ENCODE measurements around the gene CNNM2.
"Not testable (repeated sequence)": the region's sequence is repeated elsewhere in the genome, so short reads cannot be mapped to it uniquely, and the experiment has no call there.

CNNM2 gene

DNA sequence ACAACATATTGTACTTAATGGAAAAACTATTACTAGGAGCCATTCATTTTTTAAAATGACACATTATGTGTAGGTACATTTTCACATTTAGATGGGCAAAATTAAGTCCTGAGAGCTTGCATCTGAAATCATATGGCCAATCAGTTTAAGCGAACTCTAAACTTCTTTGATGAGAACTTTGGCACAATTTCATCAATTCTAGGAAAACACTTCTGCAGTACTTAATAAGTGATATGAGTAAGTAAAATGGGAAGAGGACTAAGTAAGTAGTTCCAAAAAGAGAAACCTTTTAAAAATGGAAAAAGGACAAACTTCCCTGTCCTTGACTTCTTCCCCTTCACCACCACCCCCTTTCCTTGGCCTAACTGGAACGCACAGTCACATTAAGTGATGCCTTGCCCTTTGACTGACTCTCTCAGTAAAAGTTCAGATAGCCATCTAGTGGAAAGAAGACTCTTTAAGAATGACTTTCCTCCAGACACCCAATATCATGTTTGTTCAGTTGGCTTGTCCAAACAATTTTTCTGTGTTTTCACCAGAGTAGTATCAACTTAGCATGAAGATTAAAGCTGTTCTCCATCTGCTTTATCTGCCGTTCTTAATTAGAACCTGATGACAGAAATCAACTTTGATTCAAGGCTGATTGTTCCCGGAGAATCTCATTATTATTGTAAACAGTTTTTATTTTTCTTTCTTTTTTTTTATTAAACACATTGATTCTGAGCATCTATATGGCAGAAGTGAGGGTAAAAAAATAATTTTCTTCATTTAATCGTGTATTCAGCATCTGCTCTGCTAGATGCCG lies 45.1 kb downstream of the CNNM2 start:
- in situ Hi-C loops (cut with HindIII; ENCODE audit: low pct_ligation_motif_present, low pct_unique_long_range_greater_than_20kb, low sequenced_read_pairs): no loop called here
- no peak for DNase-seq

DNA sequence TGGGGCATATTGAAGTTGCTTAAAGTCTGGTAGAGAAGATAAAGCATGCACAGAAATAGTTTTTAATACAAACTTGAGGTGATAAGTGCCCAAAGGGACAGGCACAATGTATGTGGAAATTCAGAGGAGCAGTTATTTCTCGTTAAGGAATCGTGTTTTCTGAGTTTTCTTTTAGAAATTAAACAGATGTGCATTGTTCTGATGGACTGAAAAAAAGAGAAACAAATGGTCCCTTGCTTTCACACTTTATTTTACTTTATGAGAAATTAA lies 45.6 kb downstream of the CNNM2 start:
- in situ Hi-C loops (cut with HindIII; ENCODE audit: low pct_ligation_motif_present, low pct_unique_long_range_greater_than_20kb, low sequenced_read_pairs): no loop called here
- DNase-seq: no peak

DNA sequence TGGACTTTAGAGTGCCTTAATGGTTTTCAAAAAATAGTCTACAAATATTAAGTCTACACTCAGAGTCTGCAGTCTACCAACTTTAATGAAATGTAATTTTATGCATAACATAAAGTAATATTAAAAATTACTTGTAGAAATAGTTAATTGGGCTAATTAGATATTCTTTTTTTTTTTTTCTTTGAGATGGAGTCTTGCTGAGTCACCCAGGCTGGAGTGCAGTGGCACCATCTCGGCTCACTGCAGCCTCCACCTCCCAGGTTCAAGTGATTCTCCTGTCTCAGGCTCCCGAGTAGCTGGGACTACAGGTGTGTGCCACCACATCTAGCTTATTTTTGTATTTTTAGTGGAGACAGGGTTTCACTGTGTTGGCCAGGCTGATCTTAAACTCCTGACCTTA lies 46.0 kb downstream of the CNNM2 start:
- DNase-seq; in situ Hi-C loops (cut with HindIII; ENCODE audit: low pct_ligation_motif_present, low pct_unique_long_range_greater_than_20kb, low sequenced_read_pairs): not testable (repeated sequence)

DNA sequence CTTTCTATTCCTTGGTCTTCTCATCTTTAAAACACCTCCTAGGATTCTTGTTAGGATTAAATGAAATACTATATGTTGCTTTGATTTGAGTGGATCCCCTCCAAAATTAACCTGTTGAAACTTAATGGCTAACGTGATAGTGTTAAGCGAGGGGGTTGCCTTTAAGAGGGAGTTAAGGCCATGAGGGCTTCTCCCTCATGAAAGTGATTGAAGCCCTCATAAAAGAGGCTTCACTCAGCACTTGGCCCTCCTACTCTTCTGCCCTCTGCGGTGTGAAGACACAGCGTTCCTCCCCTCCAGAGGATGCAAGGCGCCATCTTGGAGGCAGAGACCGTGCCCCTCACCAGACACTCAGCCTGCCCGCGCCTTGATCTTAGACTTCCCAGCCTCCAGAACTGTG lies 46.6 kb downstream of the CNNM2 start:
- in situ Hi-C loops (cut with HindIII; ENCODE audit: low pct_ligation_motif_present, low pct_unique_long_range_greater_than_20kb, low sequenced_read_pairs): no loop called here
- no peak for DNase-seq

- in situ Hi-C loops (cut with HindIII; ENCODE audit: low pct_ligation_motif_present, low pct_unique_long_range_greater_than_20kb, low sequenced_read_pairs): no loop called here
- no peak for DNase-seq
These were observed 47.3 kb downstream of the CNNM2 start for GRCh38 chr10:102965311-102965851.

- no peak for DNase-seq
- in situ Hi-C loops (cut with HindIII; ENCODE audit: low pct_ligation_motif_present, low pct_unique_long_range_greater_than_20kb, low sequenced_read_pairs): no loop called here
These were observed 49.0 kb downstream of the CNNM2 start for GRCh38 chr10:102967123-102967522.

DNA sequence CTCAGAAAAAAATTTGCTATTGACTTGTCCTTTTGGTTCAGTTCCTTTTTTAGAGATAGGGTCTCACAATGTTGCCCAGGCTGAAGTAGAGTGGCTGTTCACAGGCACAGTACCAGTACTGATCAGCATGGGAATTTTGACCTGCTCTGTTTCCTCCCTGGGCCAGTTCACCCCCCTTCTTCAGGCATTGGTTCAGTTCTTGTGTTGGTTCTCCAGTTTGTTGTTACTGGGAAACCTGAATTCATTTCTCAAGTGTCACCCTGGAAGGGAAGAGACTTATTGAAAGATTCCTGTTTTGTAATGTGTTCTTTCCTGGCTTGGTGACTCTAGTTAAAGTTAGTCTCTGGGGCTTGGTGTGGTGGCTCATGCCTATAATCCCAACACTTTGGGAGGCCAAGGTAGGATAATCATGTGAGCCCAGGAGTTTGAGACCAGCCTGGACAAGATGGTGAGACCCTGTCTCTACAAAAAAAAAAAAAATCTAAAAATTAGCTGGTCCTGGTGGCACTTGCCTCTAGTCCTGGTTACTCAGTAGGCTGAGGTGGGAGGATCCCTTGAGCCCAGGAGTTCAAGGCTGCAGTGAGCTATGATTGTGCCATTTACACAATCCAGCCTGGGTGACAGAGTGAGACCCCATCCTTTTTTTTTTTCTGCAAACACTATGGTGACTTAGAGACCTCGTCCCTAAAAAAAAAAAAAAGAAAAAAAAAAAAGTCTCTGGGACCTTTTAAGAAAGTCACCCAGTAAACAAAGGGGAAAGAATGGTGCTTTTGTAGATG lies 52.7 kb downstream of the CNNM2 start:
- no peak for DNase-seq
- in situ Hi-C loops (cut with HindIII; ENCODE audit: low pct_ligation_motif_present, low pct_unique_long_range_greater_than_20kb, low sequenced_read_pairs): no loop called here

DNA sequence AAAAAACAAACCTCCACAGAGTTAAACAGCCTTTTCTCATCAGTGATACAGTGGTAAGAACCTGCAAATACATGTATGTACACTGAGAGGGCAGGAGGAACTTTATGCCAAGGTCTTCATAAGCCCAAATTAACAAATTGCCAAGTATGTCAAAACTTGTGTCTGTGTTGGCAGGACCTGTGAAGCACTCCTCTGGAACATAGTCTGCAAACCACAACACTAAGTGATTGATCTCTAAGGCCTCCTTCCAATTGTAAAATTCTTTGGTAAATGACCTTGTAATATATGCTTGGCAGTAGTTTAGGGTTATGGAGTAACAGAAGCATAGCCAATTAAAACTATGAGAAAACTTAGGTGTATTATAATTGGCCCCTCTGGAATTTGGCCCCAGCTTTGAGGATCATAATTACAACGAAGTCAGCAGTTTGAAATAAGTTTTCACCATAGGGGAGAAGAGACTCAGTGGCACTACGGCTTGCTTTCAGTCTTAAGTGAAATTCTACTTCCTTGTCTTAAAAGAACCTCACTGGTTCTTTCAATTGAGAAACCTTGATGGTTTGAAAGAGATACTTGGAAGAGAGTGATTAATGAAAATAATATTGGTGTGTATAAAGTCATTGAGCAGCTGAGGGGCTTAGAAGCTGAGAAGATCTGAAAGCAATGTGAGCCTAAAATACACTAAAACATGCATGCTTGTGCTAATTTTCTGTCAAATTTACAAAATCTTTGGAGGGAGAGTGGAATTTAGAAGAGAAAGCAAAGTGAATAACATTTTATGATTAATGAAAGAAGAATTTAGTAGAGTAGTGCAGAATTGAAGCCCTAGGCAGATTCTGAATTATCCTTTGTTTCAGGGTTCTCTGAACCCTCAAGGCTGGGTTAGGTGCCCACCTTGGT lies 57.6 kb downstream of the CNNM2 start:
- in situ Hi-C loops (cut with HindIII; ENCODE audit: low pct_ligation_motif_present, low pct_unique_long_range_greater_than_20kb, low sequenced_read_pairs): no loop called here
- DNase-seq: no peak

DNA sequence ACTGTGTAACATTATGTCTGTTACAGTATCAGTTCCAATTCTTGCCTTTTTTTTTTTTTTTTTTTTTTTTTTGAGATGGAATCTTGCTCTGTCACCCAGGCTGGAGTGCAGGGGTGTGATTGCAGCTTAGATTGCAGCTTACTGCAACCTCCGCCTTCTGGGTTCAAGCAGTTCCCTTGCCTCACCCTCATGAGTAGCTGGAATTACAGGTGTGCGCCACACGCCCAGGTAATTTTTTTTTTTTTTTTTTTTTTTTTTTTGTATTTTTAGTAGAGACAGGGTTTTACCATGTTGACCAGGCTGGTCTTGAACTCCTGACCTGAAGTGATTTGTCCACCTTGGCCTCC lies 58.3 kb downstream of the CNNM2 start:
- in situ Hi-C loops (cut with HindIII; ENCODE audit: low pct_ligation_motif_present, low pct_unique_long_range_greater_than_20kb, low sequenced_read_pairs); DNase-seq: not testable (repeated sequence)

- in situ Hi-C loops (cut with HindIII; ENCODE audit: low pct_ligation_motif_present, low pct_unique_long_range_greater_than_20kb, low sequenced_read_pairs): no loop called here
These were observed 64.2 kb downstream of the CNNM2 start for GRCh38 chr10:102982296-102982695.

GRCh38 chr10:102984086-102984485 lies 66.0 kb downstream of the CNNM2 start:
- in situ Hi-C loops (cut with HindIII; ENCODE audit: low pct_ligation_motif_present, low pct_unique_long_range_greater_than_20kb, low sequenced_read_pairs): no loop called here

More at GRCh38 chr10:102982296-102982695, 64.2 kb downstream of the CNNM2 start:
- DNase-seq: no peak

DNA sequence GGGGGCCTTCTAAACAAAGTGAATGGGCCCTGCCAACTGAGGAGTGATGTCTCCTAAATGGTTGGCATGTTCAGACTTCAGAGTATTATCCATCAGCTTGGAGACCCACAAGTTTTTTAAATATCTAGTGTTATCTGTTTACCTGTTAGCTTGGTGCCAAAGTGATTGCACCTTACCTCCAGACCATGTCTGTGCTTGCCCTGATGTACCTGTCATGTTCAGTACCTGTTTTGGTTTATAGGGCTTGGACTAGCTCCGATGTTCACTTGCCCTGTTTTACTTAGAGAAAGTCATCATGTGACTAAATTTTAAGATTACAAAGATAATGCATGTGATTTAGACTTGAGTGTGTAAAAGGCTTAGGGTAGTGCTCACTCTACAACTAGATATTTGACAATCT lies 67.7 kb downstream of the CNNM2 start:
- no peak for DNase-seq
- in situ Hi-C loops (cut with HindIII; ENCODE audit: low pct_ligation_motif_present, low pct_unique_long_range_greater_than_20kb, low sequenced_read_pairs): no loop called here

More at GRCh38 chr10:102984086-102984485, 66.0 kb downstream of the CNNM2 start:
- no peak for DNase-seq

- no peak for DNase-seq
- in situ Hi-C loops (cut with HindIII; ENCODE audit: low pct_ligation_motif_present, low pct_unique_long_range_greater_than_20kb, low sequenced_read_pairs): no loop called here
These were observed 70.6 kb downstream of the CNNM2 start for GRCh38 chr10:102988404-102989314.

DNA sequence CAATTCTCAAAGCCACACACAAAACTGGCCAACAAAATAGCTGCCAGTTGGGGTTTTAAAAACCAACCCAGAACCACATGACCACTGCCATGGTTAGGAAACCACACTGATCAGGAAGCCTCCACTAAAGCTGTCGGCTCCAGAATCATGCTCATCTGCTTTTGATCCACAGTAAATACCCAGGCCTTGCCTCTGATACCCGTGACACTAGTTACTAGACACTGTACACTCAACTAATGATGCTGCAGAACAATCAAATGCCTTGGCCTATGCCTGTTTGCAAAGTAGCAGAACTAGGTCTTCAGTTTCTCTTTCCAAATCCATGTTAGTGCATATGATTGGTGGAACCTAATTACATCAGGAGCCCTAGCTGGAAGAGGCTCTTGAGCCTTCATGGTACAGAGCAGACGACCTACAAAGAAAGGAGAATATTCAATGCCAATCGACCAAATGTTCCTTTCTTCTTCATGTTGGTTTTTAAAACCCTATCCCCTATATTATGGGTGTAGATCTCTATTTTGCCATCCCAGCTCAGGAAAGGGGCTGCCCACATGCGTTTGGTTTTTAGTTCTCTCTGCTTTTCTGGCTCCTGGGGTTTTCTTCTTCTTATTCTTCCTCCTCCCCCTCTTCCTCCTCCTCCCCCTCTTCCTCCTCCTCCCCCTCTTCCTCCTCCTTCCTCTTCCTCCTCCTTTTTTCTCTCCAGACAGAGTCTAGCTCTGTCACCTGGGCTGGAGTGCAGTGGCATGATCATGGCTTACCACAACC lies 76.6 kb downstream of the CNNM2 start:
- DNase-seq: no peak
- in situ Hi-C loops (cut with HindIII; ENCODE audit: low pct_ligation_motif_present, low pct_unique_long_range_greater_than_20kb, low sequenced_read_pairs): no loop called here

- in situ Hi-C loops (cut with HindIII; ENCODE audit: low pct_ligation_motif_present, low pct_unique_long_range_greater_than_20kb, low sequenced_read_pairs): no loop called here
- DNase-seq: no peak
These were observed 78.8 kb downstream of the CNNM2 start for GRCh38 chr10:102996876-102997275.

DNA sequence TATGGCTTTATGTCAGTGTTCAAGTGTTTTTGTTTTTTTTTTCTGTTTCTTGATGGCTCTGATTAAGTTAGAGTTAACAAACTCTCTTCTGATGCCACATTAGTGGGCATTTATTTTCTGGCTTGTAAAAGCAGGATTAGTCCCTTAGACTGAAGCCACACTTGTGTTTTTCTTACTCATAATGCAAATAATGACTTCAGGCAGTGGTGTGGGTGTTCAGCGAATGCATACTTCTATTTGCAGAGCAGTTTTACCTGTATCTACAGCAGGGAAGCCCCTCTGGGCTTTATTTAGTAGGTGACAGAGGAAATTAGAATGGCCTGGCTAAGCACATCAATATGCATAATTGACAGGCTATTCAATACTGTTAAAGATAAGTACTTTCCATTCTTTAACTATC lies 79.9 kb downstream of the CNNM2 start:
- in situ Hi-C loops (cut with HindIII; ENCODE audit: low pct_ligation_motif_present, low pct_unique_long_range_greater_than_20kb, low sequenced_read_pairs): no loop called here
- DNase-seq: no peak

- no peak for DNase-seq
- in situ Hi-C loops (cut with HindIII; ENCODE audit: low pct_ligation_motif_present, low pct_unique_long_range_greater_than_20kb, low sequenced_read_pairs): no loop called here
These were observed 80.4 kb downstream of the CNNM2 start for GRCh38 chr10:102998399-102998907.
